Measurements from ENCODE around the gene TMLHE.

DNA sequence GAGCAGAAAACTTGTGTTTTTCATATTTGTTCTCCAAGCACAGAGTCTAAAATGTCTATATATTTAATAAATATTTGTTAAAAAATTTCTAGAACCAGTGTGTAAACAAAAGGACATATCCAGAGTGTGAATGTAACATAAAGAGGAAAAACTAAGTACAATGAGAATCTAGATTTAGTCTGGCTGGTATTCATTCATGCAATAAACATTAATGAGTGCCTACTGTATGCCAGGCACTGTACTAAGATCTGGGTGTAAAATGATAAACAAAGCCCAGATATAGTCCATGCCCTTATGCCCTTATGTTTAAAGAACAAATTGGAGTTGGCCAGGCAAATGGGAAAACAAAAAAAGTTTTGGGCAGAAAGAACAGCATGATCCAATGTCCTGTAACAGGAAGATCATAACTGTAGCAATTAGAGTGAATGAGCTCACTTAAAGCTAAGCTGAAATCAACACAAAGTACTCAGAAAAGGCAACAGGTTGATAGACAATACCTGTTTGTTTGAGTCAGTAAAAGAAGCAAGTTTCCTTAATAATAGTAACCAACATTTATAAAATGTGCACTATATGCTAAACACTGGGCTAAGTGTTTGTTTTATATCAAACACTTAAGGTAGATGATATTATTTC, 1.3 kb upstream of the TMLHE start:
- TF ChIP-seq POLR2AphosphoS5 (IDR thresholded peaks at IDR 0.05) = no peak
- TF ChIP-seq, protein P1, sequence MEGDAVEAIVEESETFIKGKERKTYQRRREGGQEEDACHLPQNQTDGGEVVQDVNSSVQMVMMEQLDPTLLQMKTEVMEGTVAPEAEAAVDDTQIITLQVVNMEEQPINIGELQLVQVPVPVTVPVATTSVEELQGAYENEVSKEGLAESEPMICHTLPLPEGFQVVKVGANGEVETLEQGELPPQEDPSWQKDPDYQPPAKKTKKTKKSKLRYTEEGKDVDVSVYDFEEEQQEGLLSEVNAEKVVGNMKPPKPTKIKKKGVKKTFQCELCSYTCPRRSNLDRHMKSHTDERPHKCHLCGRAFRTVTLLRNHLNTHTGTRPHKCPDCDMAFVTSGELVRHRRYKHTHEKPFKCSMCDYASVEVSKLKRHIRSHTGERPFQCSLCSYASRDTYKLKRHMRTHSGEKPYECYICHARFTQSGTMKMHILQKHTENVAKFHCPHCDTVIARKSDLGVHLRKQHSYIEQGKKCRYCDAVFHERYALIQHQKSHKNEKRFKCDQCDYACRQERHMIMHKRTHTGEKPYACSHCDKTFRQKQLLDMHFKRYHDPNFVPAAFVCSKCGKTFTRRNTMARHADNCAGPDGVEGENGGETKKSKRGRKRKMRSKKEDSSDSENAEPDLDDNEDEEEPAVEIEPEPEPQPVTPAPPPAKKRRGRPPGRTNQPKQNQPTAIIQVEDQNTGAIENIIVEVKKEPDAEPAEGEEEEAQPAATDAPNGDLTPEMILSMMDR (IDR thresholded peaks at IDR 0.05) = no peak
